ENCODE measurements around the gene ESRRA.
"Not testable (repeated sequence)": the region's sequence is repeated elsewhere in the genome, so short reads cannot be mapped to it uniquely, and the experiment has no call there.

The ESRRA gene

DNA sequence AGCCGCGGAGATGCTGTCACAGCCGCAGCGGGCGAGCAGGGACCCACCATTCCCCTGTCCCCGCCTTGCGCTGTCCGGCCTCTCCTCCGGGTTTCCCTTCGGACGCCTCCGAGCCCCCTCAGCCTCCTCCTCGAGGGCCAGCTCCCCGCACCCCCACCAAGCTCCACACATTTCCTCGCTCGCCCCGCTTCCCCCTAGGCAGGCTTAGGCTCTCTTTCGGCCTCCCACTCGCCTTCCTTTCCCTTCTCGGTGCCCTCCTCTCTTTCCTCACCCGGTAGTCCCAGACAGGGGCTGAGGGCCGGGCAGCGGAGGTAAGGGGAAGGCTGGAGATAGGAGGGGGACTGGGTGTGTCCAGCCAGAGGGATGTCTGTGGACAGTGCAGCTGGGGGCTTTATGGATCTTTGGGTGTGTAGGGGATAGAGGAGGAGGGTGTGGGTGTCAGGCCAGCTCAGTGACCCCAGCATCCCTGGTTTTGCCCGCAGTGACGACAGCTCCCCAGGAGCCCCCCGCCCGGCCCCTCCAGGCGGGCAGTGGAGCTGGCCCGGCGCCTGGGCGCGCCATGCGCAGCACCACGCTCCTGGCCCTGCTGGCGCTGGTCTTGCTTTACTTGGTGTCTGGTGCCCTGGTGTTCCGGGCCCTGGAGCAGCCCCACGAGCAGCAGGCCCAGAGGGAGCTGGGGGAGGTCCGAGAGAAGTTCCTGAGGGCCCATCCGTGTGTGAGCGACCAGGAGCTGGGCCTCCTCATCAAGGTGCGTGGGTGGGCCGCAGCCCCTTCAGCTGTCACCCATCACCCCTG, 12.7 kb upstream of the ESRRA start:
- no peak for DNase-seq

- no peak for DNase-seq
These were observed 10.6 kb upstream of the ESRRA start for GRCh38 chr11:64294774-64295173.

DNA sequence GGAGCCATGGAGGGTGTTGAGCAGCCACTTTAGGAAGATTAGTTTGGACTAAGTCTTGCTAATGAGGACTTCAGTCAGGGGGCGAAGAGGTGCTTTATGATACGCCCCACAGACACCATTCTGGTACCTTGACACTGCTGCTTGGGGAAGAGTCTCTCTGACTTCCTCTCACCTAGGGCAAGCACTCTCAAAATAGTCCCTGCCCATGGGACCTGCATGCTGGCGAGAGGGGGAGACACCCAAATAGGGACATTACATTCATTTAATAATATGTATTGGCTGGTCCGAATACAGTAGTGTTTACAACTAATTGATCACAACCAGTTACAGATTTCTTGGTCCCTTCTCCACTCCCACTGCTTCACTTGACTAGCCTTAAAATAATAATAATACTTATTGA, 9.6 kb upstream of the ESRRA start:
- no peak for DNase-seq

- no peak for DNase-seq
These were observed 9.1 kb upstream of the ESRRA start for GRCh38 chr11:64296236-64296635.

DNA sequence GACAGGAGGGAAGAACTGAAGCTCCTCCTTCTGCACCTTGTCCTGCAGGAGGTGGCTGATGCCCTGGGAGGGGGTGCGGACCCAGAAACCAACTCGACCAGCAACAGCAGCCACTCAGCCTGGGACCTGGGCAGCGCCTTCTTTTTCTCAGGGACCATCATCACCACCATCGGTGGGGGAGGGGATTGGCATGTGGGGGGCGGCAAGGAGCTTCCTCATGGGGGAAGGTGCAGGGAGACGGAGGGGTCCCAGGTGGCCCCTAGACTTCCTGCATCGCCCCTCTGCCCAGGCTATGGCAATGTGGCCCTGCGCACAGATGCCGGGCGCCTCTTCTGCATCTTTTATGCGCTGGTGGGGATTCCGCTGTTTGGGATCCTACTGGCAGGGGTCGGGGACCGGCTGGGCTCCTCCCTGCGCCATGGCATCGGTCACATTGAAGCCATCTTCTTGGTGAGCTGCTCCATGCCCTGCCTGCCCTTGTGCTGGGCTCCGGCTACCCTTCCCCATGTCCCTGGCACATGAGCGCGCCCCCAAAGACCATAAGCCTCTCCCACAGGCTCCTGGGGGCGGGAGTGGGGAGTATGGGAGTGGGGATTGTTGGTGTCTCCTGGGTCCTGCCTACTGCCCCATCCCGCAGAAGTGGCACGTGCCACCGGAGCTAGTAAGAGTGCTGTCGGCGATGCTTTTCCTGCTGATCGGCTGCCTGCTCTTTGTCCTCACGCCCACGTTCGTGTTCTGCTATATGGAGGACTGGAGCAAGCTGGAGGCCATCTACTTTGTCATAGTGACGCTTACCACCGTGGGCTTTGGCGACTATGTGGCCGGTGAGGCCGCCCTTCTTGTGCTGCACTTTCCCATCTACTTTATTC, 8.3 kb upstream of the ESRRA start:
- no peak for DNase-seq

DNA sequence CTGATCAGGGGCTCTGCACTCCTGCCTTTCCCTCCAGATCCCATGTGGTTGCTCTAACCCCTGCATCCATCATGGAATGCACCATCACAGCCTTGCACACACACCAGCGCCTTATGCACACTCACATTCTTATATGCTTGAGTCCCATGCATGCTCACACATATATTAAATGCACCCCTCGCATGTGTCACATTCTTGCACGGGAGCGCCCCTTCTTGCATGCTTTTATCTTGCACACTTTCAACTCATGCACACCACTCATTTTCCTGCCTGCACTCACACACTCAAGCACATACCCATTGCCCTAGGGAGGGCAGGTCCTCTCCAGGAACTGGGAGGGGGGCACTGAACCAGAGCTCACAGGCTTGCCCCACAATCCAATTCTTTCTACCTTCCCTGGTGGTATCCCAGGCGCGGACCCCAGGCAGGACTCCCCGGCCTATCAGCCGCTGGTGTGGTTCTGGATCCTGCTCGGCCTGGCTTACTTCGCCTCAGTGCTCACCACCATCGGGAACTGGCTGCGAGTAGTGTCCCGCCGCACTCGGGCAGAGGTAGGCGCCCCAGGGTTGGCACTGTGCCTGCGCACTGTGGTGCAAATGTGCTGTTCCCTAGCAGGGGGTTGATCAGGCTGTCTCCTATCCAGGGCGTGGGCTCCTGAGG, 7.5 kb upstream of the ESRRA start:
- no peak for DNase-seq

DNA sequence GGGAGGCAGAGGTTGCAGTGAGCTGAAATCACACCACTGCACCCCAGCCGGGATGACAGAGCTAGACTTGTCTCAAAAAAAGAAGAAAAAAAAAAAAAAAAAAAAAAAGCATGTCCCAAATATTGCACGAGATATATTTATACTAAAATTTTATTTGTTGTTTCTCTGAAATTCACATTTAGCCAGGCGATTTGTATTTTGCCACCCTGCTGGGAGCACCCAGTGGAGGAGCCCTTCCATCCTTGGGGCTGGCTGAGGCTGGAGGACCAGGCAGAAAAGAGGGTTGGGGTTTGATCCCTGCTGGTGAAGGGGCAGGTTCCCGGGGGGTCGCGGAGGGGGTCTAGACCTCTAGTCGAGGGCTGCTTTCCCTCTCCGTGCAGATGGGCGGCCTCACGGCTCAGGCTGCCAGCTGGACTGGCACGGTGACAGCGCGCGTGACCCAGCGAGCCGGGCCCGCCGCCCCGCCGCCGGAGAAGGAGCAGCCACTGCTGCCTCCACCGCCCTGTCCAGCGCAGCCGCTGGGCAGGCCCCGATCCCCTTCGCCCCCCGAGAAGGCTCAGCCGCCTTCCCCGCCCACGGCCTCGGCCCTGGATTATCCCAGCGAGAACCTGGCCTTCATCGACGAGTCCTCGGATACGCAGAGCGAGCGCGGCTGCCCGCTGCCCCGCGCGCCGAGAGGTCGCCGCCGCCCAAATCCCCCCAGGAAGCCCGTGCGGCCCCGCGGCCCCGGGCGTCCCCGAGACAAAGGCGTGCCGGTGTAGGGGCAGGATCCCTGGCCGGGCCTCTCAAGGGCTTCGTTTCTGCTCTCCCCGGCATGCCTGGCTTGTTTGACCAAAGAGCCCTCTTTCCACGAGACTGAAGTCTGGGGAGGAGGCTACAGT, 6.1 kb upstream of the ESRRA start:
- DNase-seq, result no peak

- DNase-seq, result no peak
These were observed 5.3 kb upstream of the ESRRA start, which contains the start of gene CATSPERZ for GRCh38 chr11:64299847-64300648. CATSPERZ (plus strand) TSS chr11:64300358; CDS start chr11:64300411, 53 bp downstream.

- no peak for DNase-seq
These were observed 2.0 kb upstream of the ESRRA start for GRCh38 chr11:64303109-64304031.

DNA sequence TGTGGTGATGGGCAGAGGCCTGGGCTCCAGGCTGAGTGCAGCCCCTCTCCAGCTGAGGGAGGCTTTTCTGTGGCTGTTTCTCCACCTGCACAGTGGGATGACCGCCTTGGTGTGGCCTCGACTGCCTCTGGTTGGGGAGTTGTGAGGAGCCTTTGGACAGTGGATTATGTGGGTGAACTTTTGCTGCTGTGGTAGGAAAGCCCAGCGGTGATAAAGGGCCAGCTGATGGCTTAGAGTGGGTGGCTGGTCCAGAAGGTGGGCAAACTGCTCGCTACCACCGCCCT, 1.4 kb upstream of the ESRRA start:
- DNase-seq, result no peak

DNA sequence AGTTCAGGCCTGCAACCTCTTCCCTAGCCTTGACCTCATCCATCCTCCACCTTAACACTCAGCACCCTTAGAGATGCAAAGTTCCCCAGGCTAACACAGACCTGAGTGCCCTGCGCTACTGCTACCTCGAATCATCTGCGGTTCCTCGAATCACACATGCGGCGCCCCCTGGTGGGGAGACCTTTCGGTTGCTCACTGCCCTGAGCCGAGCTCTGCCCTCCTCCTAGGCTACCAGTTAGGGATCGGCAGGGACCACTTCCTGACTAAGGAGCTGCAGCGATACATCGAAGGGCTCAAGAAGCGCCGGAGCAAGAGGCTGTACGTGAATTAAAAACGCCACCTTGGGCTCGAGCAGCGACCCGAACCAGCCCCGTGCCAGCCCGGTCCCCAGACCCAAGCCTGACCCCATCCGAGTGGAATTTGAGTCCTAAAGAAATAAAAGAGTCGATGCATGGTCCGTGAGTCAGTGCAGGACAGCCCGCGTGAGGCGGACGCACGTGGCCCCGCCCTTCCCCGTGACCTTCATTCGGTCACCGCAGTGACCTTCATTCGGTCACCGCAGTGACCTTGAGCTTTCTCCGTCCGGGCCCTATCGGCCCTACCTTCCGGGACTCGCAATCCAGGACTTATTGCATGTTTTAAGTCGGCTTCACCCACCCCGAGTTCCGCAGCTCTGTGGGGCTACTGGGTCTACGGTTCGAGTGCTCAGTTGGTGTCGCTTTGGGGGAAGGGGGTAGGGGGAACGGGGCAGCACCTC, 830 bp upstream of the ESRRA start:
- DNase-seq, result peak; percentile 94

GRCh38 chr11:64305691-64306562, 603 bp downstream of the ESRRA start:
- DNase-seq, result peak; percentile 73

DNA sequence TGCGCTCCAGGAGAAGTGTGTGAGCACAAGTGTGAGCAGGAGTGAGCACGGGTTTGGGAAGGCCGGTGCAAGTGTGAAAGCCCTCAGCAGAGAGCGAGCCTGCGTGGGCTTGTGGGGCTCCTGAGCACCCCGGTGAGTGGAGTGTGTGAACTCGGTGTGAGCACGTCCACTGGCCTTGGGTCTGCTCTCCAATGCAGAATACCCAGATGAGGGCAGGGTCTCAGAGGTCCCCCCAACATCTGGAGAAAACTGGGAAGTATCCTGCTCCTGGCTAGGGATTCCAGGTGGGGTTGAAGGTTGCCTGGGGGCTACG, 1.2 kb downstream of the ESRRA start:
- no peak for DNase-seq

DNA sequence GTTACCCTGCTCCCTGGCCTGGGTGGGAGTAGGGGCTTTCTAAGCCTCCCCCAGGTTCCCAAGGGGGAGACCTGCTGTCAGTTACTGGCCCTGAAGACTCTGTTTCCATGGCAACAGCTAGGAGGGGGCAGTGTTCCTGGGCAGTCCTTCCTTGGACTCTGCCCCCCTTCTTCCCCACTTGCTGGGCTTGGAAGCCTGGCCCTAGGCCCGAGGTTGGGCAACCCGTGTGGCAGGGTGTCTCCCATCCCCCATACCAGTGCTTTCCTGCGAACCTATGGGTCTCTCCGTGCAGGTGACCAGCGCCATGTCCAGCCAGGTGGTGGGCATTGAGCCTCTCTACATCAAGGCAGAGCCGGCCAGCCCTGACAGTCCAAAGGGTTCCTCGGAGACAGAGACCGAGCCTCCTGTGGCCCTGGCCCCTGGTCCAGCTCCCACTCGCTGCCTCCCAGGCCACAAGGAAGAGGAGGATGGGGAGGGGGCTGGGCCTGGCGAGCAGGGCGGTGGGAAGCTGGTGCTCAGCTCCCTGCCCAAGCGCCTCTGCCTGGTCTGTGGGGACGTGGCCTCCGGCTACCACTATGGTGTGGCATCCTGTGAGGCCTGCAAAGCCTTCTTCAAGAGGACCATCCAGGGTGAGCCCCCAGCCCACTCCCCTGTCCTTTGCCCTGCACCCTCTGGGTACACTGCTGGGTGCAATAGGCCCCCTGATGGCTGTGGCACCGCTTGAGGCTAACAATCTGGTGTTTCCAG, 1.7 kb downstream of the ESRRA start:
- no peak for DNase-seq

GRCh38 chr11:64307795-64308194, 2.5 kb downstream of the ESRRA start:
- not testable (repeated sequence) for DNase-seq

GRCh38 chr11:64312947-64313346, 7.6 kb downstream of the ESRRA start:
- no peak for DNase-seq

DNA sequence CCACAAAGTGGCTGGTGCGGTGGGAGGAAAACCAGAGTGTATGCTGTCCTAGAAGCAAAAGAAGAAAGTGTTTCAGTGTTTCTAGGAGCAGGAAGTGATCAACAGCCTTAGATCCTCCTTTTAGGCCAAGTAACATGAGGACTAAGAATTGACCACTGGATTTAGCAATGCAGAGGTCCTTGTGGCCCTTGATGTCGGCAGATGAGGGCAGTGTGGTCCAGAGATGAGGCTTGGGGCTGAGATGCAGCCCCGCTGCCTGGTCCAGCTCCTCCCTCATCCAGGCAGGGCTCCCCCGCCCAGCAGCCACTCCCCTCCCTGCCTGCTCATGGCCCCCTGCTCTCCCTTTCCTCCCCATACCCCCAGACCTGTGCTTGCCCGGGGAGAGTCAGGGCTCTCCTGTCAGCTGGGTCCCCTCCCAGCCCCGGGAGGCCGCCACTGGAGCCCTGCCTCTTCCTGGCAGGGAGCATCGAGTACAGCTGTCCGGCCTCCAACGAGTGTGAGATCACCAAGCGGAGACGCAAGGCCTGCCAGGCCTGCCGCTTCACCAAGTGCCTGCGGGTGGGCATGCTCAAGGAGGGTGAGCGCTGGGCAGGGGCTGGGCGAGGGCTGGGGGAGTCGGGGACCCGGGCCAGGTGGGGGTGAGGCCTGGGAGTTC, 8.3 kb downstream of the ESRRA start:
- DNase-seq, result no peak
